Astrocyte of the spinal cord (primary cell): Measurements from ENCODE around the gene TDRD7.

Source experiments
- DNase-seq: peaks from one replicate; pipeline ENCODE4 v3.0.0; 2011; ENCODE audit warnings: low read depth, low spot score
- H3K4me3 ChIP-seq: 2 replicates; pipeline ENCODE4 v1.5.1; 2011; ENCODE audit warnings: low read depth, mild to moderate bottlenecking, low read length, moderate library complexity
- in situ Hi-C: cut with HindIII; loops from 2 replicates; pipeline ENCODE4 v1.10.0; 2017; ENCODE audit warnings: low sequenced_read_pairs
- TF ChIP-seq, protein P1 (sequence below): IDR thresholded peaks from 2 replicates; pipeline ENCODE4 v1.5.1; 2012; ENCODE audit warnings: low read depth, mild to moderate bottlenecking, low read length, inconsistent platforms

TDRD7 gene

DNA sequence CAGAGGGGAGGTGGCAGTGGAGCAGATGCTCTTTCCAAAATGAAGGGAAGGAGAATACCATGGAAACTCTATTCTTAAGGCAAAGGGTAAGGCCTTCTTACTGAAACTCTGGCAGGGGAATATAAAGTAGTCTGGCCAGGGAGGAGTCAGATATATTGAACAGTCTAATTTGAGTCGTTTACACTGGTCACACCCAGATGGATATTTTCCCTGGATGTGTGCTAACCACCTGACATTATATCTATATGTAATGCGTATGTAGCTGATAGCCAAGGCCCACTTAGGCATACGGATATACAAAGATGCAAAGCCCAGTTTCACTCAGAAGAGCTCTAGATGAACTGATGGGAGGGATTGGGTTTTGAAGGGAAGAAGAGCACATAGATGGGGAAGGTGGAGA lies 7.0 kb downstream of the TDRD7 start:
- in situ Hi-C loops = no loop called here
- no peak for DNase-seq
- H3K4me3 ChIP-seq = no peak overlapping the region
- TF ChIP-seq, protein P1, sequence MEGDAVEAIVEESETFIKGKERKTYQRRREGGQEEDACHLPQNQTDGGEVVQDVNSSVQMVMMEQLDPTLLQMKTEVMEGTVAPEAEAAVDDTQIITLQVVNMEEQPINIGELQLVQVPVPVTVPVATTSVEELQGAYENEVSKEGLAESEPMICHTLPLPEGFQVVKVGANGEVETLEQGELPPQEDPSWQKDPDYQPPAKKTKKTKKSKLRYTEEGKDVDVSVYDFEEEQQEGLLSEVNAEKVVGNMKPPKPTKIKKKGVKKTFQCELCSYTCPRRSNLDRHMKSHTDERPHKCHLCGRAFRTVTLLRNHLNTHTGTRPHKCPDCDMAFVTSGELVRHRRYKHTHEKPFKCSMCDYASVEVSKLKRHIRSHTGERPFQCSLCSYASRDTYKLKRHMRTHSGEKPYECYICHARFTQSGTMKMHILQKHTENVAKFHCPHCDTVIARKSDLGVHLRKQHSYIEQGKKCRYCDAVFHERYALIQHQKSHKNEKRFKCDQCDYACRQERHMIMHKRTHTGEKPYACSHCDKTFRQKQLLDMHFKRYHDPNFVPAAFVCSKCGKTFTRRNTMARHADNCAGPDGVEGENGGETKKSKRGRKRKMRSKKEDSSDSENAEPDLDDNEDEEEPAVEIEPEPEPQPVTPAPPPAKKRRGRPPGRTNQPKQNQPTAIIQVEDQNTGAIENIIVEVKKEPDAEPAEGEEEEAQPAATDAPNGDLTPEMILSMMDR = no peak

DNA sequence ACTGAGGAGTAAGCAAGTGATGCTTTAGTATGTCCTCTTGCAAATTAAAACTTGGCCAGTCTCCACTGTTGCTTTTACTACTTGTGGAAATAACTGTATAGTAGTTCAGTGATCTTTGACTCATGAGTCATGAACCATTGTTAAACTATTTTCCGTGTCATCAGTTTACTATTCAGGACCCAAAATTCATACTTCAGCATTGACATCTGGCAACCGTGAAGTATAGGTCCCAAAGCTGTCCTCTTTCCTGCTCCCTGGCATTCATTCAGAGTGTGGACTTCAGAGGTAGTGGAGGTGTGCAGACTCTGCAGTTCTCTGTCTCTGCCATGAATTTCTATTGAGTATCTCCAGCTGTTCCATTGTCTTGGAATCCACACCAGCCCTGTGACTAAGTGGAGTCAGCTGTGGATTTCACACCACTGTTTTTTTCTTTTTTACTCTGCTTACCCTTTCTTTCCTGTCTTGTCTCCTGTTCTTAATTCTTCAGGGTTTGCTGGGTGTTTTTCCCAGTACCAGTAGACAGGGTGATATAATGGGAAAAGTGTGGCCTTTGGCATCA lies 7.5 kb downstream of the TDRD7 start:
- DNase-seq = peak; percentile 21
- no peak overlapping the region for H3K4me3 ChIP-seq
- in situ Hi-C loops = no loop called here
- TF ChIP-seq, protein P1 = no peak

DNA sequence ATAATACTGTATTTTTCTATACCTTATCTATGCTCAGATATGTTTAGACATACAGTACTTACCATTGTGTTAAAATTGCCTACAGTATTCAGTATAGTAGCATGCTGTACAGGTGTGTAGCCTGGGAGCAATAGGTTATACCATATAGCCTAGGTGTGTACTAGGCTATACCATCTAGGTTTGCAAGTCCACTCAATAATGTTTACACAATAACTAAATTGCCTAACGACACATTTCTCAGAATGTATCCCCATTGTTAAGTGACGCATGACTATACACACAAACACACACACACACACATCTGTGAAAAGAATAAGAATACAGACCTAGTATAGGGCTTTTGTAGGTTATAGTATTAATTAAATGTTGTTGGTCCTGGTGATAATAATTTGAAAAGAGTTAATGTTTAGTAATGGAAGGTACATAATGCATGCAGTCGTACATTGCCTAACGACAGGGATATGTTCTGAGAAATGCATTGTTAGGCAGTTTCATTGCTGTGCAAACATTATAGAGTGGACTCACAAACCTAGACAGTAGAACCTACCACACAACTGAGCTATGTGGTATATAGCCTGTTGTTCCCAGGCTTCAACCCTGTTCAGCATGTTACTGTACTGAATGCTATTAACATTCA lies 13.6 kb downstream of the TDRD7 start:
- no peak for DNase-seq
- no peak overlapping the region for H3K4me3 ChIP-seq
- TF ChIP-seq, protein P1 = no peak
- in situ Hi-C loops = no loop called here

DNA sequence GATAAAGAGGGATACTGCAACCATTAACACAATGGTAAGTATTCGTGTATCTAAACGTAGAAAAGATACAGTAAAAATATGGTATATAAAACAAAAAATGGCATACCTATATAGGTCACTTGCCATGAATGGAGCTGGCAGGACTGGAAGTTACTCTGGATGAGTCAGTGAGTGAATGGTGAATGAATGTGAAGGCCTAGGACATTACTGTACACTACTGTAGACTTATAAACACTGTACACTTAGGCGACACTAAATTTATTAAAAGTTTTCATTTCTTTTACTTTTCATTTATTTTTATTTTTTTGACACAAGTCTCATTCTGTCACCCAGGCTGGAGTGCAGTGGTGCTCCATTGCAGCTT lies 14.1 kb downstream of the TDRD7 start:
- in situ Hi-C loops = no loop called here
- no peak for DNase-seq
- H3K4me3 ChIP-seq = no peak overlapping the region
- TF ChIP-seq, protein P1 = no peak

DNA sequence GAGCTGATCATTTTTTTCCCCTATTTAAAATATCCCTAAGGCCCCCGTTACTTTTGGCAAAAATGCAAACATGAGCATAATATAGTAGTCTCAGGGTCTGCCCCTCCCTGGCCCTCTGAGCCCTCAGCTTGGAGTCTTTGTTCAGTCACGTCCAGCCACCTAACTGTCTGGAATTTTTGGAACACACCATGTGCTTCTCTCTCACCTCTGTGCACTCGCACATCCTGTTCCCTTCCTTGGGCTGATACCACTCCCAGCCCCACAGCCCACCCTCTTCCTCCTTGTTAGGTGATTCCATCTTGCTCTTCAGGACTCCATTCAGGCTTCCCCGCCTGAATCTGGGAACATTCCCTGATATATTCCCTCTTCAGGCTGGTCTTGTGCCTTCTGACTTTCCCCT lies 16.0 kb downstream of the TDRD7 start:
- in situ Hi-C loops = no loop called here
- DNase-seq = no peak
- no peak overlapping the region for H3K4me3 ChIP-seq
- TF ChIP-seq, protein P1 = no peak

DNA sequence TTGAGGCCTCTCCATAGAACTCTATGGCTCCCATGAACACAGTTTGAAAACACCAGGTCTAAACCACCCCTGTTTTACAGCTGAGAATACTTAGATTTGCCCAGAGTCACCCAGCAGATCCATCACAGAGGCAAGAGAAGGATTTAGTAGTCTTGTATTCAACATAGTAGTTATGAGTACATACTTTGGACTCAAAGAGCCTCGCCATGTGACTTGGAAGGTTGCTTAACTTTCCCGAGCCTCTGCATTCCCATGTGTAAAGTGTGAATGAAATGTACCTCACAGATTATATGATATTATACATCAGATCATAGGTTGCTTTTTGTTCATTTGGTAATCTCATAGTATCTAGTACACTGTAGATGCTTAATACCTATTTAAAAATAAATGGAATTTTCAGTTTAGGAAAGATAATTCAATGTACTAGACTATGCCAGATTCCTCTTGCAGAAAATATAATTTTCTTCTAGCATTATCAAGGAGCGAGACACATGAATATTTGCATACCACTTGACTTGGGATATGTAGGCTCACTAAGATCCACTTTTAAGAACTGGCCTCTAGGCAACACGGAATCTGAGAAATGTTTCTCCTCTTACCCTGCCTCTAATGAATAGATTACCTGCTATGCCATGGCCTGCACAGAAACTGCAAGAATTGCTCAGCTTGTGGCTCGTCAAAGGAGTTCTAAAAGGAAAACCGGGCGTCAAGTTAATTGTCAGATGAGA lies 18.6 kb downstream of the TDRD7 start:
- TF ChIP-seq, protein P1 = no peak
- H3K4me3 ChIP-seq = no peak overlapping the region
- in situ Hi-C loops = no loop called here
- no peak for DNase-seq
